A549 (cell line): ENCODE data around the gene ZC3H13.

Experiments
- CEBPB ChIP-seq, 2 experiments: fragments of >200 bp in 1 of 2; sonication (Bioruptor Twin) in 1 of 2; formaldehyde crosslinking in 1 of 2; IDR thresholded peaks; 2 replicates each; pipeline ENCODE4 v1.6.1; 2012 to 2016
- CTCF ChIP-seq: fragments of >200 bp; sonication (Bioruptor Twin); formaldehyde crosslinking; IDR thresholded peaks from 3 replicates; pipeline ENCODE4 v1.5.1; 2016
- EP300 ChIP-seq, 2 experiments: fragments of >200 bp; sonication (Bioruptor Twin); formaldehyde crosslinking; IDR thresholded peaks; 2 replicates in 1 of 2; 3 replicates in 1 of 2; pipeline ENCODE4 v1.6.1; 2016 to 2017
- HMGXB4 ChIP-seq: fragments of 250-450 bp; sonication (Bioruptor Pico); IDR thresholded peaks from 2 replicates; pipeline ENCODE4 v1.5.0; 2021; ENCODE audit warnings: mild to moderate bottlenecking, moderate library complexity, borderline replicate concordance
- JUN ChIP-seq, 2 experiments: fragments of >200 bp; sonication (Bioruptor Twin); formaldehyde crosslinking; IDR thresholded peaks; 2 replicates in 1 of 2; 3 replicates in 1 of 2; pipeline ENCODE4 v1.6.1; 2016 to 2017
- MAFK ChIP-seq: fragments of 450-650 bp; IDR thresholded peaks from 2 replicates; pipeline ENCODE4 v1.6.1; 2014; ENCODE audit not compliant: partially characterized antibody
- POLR2A ChIP-seq: IDR thresholded peaks from 2 replicates; pipeline ENCODE4 v1.6.1; 2012; ENCODE audit warnings: mild to moderate bottlenecking, low read length
- RAD21 ChIP-seq, 2 experiments: fragments of >200 bp in 1 of 2; sonication (Bioruptor Twin) in 1 of 2; formaldehyde crosslinking in 1 of 2; IDR thresholded peaks in 1 of 2; conservative IDR thresholded peaks in 1 of 2; 2 replicates in 1 of 2; 3 replicates in 1 of 2; pipeline ENCODE4 v1.6.1; 2012 to 2018; ENCODE audit warnings: inconsistent platforms in 1 of 2
- REST ChIP-seq: fragments of 200-600 bp; sonication (generic); IDR thresholded peaks from 2 replicates; pipeline ENCODE4 v1.6.1; 2016; ENCODE audit warnings: antibody characterized with exemption, mild to moderate bottlenecking, moderate library complexity
- SREBF2 ChIP-seq: fragments of 450-650 bp; IDR thresholded peaks from 2 replicates; pipeline ENCODE4 v1.6.1; 2014; ENCODE audit warnings: mild to moderate bottlenecking, moderate library complexity
- TP53 ChIP-seq: fragments of 250-450 bp; sonication (Bioruptor Pico); IDR thresholded peaks from 2 replicates; pipeline ENCODE4 v1.5.0; 2021; ENCODE audit warnings: mild to moderate bottlenecking, moderate library complexity
- TF ChIP-seq, protein P1 (sequence below): fragments of 450-650 bp; IDR thresholded peaks from 2 replicates; pipeline ENCODE4 v1.6.1; 2014; ENCODE audit warnings: antibody characterized with exemption

DNA sequence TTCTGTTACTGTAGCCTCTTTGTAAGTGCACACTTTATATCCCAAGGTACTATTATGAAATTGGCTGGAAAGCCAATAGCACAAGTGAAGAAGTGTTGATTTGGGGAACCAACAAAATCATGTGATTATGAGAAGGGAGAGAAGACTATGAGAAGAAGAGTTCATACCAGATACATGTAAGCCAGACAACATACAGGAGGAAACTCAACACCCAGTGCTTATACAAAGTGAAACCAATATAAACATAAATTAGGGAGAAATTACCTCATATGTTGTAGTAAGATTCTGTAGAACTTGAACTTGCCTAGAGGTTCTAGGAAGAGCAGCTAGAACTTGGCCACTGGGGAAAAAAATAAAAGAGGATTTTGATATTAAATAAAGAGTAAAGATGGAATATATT, 34.9 kb upstream of the ZC3H13 start:
- TF ChIP-seq POLR2A = no peak
- no peak for TF ChIP-seq HMGXB4 (CRISPR knock-in tag)
- TF ChIP-seq CTCF = no peak
- TF ChIP-seq, protein P1, sequence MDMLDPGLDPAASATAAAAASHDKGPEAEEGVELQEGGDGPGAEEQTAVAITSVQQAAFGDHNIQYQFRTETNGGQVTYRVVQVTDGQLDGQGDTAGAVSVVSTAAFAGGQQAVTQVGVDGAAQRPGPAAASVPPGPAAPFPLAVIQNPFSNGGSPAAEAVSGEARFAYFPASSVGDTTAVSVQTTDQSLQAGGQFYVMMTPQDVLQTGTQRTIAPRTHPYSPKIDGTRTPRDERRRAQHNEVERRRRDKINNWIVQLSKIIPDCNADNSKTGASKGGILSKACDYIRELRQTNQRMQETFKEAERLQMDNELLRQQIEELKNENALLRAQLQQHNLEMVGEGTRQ = no peak
- TF ChIP-seq TP53 = no peak
- TF ChIP-seq REST = no peak
- TF ChIP-seq RAD21 (conservative IDR thresholded peaks at IDR 0.05 in 1 of 2, IDR thresholded peaks at IDR 0.05 in 1 of 2) = no peak
- no peak for TF ChIP-seq MAFK
- no peak for TF ChIP-seq SREBF2
- TF ChIP-seq CEBPB (IDR thresholded peaks at IDR 0.05) = no peak
- TF ChIP-seq EP300 (IDR thresholded peaks at IDR 0.05) = no peak
- no peak for TF ChIP-seq JUN (IDR thresholded peaks at IDR 0.05)
